RWPE2 (cell line): ENCODE results near the gene ZFPM1.

Source experiments
- ATAC-seq: fragments of 200-7000 bp; cut with Tn5 transposase; 3 replicates; pipeline ENCODE4 v1.9.1; 2021; ENCODE audit warnings: low read depth
- DNase-seq: peaks from one replicate; pipeline ENCODE4 v3.0.0-alpha.2; 2020; ENCODE audit warnings: low spot score
- H3K27ac ChIP-seq: fragments of 450-650 bp; 2 replicates; pipeline ENCODE4 v1.5.1; 2017; ENCODE audit warnings: mild to moderate bottlenecking; ENCODE audit not compliant: poor library complexity, severe bottlenecking
- H3K27me3 ChIP-seq: fragments of 250-450 bp; sonication (Bioruptor Pico); 2 replicates; pipeline ENCODE4 v1.5.1; 2021; ENCODE audit warnings: mild to moderate bottlenecking, moderate library complexity; ENCODE audit not compliant: insufficient read depth, poor library complexity, severe bottlenecking
- H3K36me3 ChIP-seq: fragments of 250-450 bp; sonication (Bioruptor Pico); 2 replicates; pipeline ENCODE4 v1.5.1; 2020; ENCODE audit warnings: low read depth, mild to moderate bottlenecking, moderate library complexity
- H3K4me1 ChIP-seq: fragments of 250-450 bp; sonication (Bioruptor Pico); 2 replicates; pipeline ENCODE4 v1.5.1; 2021; ENCODE audit warnings: mild to moderate bottlenecking, moderate library complexity; ENCODE audit not compliant: insufficient read depth, poor library complexity, severe bottlenecking
- H3K4me3 ChIP-seq: fragments of 250-450 bp; sonication (Bioruptor Pico); 2 replicates; pipeline ENCODE4 v1.5.1; 2021; ENCODE audit warnings: mild to moderate bottlenecking, moderate library complexity; ENCODE audit not compliant: severe bottlenecking
- H3K9me3 ChIP-seq: fragments of 250-450 bp; sonication (Bioruptor Pico); 2 replicates; pipeline ENCODE4 v1.5.1; 2021; ENCODE audit warnings: mild to moderate bottlenecking, moderate library complexity; ENCODE audit not compliant: severe bottlenecking
- TF ChIP-seq, protein P1 (sequence below): fragments of 450-650 bp; IDR thresholded peaks from one replicate; pipeline ENCODE4 v1.5.1; 2017; ENCODE audit warnings: mild to moderate bottlenecking, moderate library complexity; ENCODE audit not compliant: poor library complexity, severe bottlenecking

Gene ZFPM1

DNA sequence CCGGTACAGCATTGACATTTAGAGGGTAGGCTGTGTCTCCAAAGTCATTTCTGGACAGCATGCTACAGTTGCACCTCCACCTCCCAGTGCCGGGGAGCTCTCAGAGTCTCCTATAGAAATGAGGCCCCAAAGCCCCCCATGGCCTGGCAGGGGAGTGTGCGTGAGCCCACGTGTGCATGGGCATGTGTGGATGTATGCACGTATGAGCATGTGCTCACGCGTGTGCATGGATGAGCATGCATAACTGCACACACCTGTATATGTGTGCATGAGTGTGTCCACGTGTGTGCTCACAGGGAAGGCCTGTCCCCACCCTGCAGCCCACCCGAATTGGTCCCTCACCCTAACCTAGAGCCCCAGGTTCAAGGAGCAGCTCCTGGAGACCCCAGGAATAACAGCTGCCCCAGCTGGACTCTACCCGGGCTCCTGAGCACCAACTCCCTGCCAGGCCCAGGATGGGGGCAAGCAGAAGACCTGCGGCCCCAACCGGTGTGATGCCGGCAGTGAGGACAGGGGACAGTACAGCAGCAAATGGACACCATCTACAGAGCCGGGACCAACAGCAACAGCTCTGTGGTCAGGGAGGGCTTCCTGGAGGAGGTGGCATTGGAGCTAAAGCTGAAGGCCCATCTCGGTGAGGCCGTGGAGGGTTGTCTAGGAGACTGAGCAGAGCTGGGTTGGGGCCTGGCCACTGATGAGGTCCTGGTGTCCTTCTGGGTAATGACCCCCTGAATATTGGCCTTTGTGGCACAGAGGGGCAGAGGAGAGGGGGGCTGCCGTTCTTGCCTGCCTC, 35.2 kb upstream of the ZFPM1 start:
- TF ChIP-seq, protein P1, sequence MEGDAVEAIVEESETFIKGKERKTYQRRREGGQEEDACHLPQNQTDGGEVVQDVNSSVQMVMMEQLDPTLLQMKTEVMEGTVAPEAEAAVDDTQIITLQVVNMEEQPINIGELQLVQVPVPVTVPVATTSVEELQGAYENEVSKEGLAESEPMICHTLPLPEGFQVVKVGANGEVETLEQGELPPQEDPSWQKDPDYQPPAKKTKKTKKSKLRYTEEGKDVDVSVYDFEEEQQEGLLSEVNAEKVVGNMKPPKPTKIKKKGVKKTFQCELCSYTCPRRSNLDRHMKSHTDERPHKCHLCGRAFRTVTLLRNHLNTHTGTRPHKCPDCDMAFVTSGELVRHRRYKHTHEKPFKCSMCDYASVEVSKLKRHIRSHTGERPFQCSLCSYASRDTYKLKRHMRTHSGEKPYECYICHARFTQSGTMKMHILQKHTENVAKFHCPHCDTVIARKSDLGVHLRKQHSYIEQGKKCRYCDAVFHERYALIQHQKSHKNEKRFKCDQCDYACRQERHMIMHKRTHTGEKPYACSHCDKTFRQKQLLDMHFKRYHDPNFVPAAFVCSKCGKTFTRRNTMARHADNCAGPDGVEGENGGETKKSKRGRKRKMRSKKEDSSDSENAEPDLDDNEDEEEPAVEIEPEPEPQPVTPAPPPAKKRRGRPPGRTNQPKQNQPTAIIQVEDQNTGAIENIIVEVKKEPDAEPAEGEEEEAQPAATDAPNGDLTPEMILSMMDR: no peak
- no peaks in the 10 kb centered on the region for H3K27me3 ChIP-seq
- no peaks in the 10 kb centered on the region for H3K4me1 ChIP-seq
- no peaks in the 10 kb centered on the region for H3K36me3 ChIP-seq
- no peak for ATAC-seq
- no peaks in the 10 kb centered on the region for H3K9me3 ChIP-seq
- H3K4me3 ChIP-seq: no peak overlapping the region
- no peak for DNase-seq
- no peak overlapping the region for H3K27ac ChIP-seq

DNA sequence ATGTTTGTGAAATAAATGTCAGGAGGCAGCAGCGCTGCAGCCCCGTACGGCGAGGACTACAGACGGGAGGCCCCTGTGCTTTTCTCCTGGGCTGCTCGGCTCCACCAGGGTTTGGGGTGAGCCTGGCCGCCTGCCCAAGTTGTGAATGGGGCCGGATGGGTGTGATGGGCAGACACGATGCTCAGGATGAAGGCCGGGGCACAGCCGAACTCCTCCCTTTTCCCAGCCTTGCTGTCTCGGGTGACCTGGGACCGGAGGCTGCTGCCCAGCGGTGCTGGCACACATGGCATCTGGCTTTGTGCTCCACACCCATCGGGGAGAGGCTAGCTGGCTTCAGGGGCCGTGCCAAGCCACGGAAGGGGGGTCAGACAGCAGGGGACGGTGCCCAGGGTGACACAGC, 34.2 kb upstream of the ZFPM1 start:
- H3K4me1 ChIP-seq: no peaks in the 10 kb centered on the region
- ATAC-seq (no peak), DNase-seq (no peak)

DNA sequence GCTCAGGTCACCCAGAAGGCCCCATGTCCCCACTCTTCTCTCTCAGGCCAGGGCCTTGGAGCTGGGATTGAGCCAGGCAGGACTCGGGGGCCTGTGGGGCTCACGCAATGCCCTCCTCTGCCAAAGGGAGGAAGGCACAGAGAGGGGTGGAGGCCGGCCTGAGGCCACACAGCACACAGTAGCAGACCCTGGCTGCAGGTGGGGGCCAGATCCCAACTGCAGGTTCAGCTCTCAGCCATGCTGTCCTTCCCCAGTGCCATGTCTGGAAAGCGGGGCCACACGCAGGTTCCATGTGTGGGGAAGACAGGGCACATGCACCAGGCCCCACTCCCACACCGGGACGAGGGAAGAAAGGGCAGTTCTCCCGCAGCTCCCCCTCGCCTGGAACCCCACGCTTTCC, 33.3 kb upstream of the ZFPM1 start:
- H3K27ac ChIP-seq: no peak overlapping the region
- ATAC-seq (no peak), DNase-seq (no peak)
- TF ChIP-seq, protein P1: no peak
- no peaks in the 10 kb centered on the region for H3K36me3 ChIP-seq
- no peaks in the 10 kb centered on the region for H3K4me1 ChIP-seq
- H3K27me3 ChIP-seq: no peaks in the 10 kb centered on the region
- H3K9me3 ChIP-seq: no peaks in the 10 kb centered on the region
- no peak overlapping the region for H3K4me3 ChIP-seq

More for the DNA sequence above, 34.2 kb upstream of the ZFPM1 start:
- no peaks in the 10 kb centered on the region for H3K9me3 ChIP-seq
- no peaks in the 10 kb centered on the region for H3K36me3 ChIP-seq
- no peak overlapping the region for H3K27ac ChIP-seq
- H3K4me3 ChIP-seq: no peak overlapping the region
- TF ChIP-seq, protein P1: no peak
- no peaks in the 10 kb centered on the region for H3K27me3 ChIP-seq

DNA sequence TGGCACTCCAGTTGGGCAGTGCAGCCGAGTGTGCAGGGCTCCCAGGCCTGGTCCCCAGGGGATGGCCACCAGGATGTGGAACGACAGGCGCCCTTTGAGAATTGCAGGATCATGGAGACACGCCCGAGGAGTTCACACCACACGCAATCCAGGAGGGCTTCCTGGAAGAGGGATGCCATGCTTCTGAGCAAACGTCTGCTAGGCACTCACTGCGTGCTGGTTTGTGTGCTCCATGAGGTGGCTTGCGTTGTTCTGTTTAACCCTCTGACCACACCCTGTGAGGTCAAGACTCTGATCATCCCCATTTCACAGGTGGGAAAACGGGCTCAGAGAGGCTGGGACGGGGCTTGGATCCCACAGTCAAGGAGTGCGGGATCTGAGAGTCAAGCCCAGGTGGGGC, 32.6 kb upstream of the ZFPM1 start:
- Histone ChIP-seq H3K27ac (no peak overlapping the region), H3K4me3 (no peak overlapping the region), H3K4me1 (no peaks in the 10 kb centered on the region), H3K27me3 (no peaks in the 10 kb centered on the region), H3K9me3 (no peaks in the 10 kb centered on the region), H3K36me3 (no peaks in the 10 kb centered on the region)
- TF ChIP-seq, protein P1: no peak
- DNase-seq: no peak
- ATAC-seq: no peak

DNA sequence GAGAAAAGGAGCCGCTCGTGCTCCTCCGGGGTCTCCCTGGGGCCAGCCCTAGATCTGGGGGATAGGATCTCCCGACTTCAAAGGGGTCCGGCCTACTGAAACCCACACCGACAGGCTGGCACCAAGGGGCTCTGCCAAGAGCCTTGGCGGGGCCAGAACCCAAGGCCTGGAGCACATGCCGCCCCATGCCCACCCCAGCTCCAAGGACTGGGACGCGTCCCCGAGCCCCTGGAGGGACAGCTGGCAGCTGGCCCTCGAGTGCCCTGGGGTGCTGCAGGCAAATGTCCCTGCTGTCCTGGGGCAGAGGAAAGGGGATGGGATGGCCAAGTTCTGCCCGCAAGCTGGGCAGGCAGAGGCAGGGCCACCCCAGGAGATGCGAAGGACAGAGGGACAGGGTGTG, 31.8 kb upstream of the ZFPM1 start:
- Histone ChIP-seq H3K36me3 (no peaks in the 10 kb centered on the region), H3K27ac (no peak overlapping the region), H3K4me1 (no peaks in the 10 kb centered on the region), H3K4me3 (no peak overlapping the region), H3K9me3 (no peaks in the 10 kb centered on the region), H3K27me3 (no peaks in the 10 kb centered on the region)
- ATAC-seq (no peak), DNase-seq (no peak)
- TF ChIP-seq, protein P1: no peak
